Measurements from ENCODE around the gene DNAI2. TPM values are rescaled to one million over a fixed set of nuclear protein-coding genes. Genes with fewer than 3 reads are reported as not detected.

The DNAI2 gene
- total RNA-seq, 1 experiment from 2014 or later: not detected

GRCh38 chr17:74326506-74326905 is 52.5 kb downstream of the DNAI2 start:
- BruUV-seq (replicated peaks): no TSS peak
- ATAC-seq (no peak), DNase-seq (no peak)
- H4K20me1 ChIP-seq (ENCODE audit: low read length): no peaks in the 10 kb centered on the region
- H3K9ac ChIP-seq (ENCODE audit: low read length): no peak overlapping the region
- POLR2A ChIA-PET (ENCODE audit: unreplicated experiment): no interaction called here
- no peaks in the 10 kb centered on the region for H3K4me1 ChIP-seq (ENCODE audit: insufficient read depth, low read length)
- CTCF ChIA-PET: no interaction called here
- no peak overlapping the region for H3K4me3 ChIP-seq (ENCODE audit: low read length)
- intact Hi-C loops (cut with micrococcal nuclease): no loop called here
- H3K27me3 ChIP-seq (ENCODE audit: low read length): peaks cover 56% of the 10 kb centered on the region
- no peaks in the 10 kb centered on the region for H3K36me3 ChIP-seq (ENCODE audit: low read depth, low read length)
- H3K9me2 ChIP-seq (replicated peaks; ENCODE audit: low read length): no peaks in the 10 kb centered on the region
- no peak overlapping the region for H3K4me2 ChIP-seq (ENCODE audit: low read length)
- no peaks in the 10 kb centered on the region for H3K9me3 ChIP-seq (ENCODE audit: low read length)
- H3K27ac ChIP-seq (ENCODE audit: low read length): no peak overlapping the region
- no peaks in the 10 kb centered on the region for H3F3A ChIP-seq (ENCODE audit: low read length, unreplicated experiment)
- no peaks in the 10 kb centered on the region for H3K79me2 ChIP-seq (ENCODE audit: low read length)
- TF ChIP-seq, protein P1, sequence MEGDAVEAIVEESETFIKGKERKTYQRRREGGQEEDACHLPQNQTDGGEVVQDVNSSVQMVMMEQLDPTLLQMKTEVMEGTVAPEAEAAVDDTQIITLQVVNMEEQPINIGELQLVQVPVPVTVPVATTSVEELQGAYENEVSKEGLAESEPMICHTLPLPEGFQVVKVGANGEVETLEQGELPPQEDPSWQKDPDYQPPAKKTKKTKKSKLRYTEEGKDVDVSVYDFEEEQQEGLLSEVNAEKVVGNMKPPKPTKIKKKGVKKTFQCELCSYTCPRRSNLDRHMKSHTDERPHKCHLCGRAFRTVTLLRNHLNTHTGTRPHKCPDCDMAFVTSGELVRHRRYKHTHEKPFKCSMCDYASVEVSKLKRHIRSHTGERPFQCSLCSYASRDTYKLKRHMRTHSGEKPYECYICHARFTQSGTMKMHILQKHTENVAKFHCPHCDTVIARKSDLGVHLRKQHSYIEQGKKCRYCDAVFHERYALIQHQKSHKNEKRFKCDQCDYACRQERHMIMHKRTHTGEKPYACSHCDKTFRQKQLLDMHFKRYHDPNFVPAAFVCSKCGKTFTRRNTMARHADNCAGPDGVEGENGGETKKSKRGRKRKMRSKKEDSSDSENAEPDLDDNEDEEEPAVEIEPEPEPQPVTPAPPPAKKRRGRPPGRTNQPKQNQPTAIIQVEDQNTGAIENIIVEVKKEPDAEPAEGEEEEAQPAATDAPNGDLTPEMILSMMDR (conservative IDR thresholded peaks at IDR 0.05; ENCODE audit: low read depth, low read length): no peak
- no peak for TF ChIP-seq EZH2phosphoT487 (IDR thresholded peaks at IDR 0.05; ENCODE audit: borderline replicate concordance, low read length)
- no peak for TF ChIP-seq EZH2 (IDR thresholded peaks at IDR 0.05; ENCODE audit: low read length, unreplicated experiment)
- H2AFZ ChIP-seq (ENCODE audit: low read length): no peak overlapping the region

- DNase-seq (no peak), ATAC-seq (no peak)
- TF ChIP-seq EZH2phosphoT487 (IDR thresholded peaks at IDR 0.05; ENCODE audit: borderline replicate concordance, low read length) (no peak), EZH2 (IDR thresholded peaks at IDR 0.05; ENCODE audit: low read length, unreplicated experiment) (no peak)
- TF ChIP-seq, protein P1 (conservative IDR thresholded peaks at IDR 0.05; ENCODE audit: low read depth, low read length): no peak
- Histone ChIP-seq H3K27me3 (ENCODE audit: low read length) (peaks cover 43% of the 10 kb centered on the region), H4K20me1 (ENCODE audit: low read length) (no peaks in the 10 kb centered on the region), H3K27ac (ENCODE audit: low read length) (no peak overlapping the region), H3F3A (ENCODE audit: low read length, unreplicated experiment) (no peaks in the 10 kb centered on the region), H3K36me3 (ENCODE audit: low read depth, low read length) (no peaks in the 10 kb centered on the region), H3K4me2 (ENCODE audit: low read length) (no peak overlapping the region), H3K9ac (ENCODE audit: low read length) (no peak overlapping the region), H3K9me2 (replicated peaks; ENCODE audit: low read length) (no peaks in the 10 kb centered on the region), H2AFZ (ENCODE audit: low read length) (no peak overlapping the region), H3K4me3 (ENCODE audit: low read length) (no peak overlapping the region), H3K79me2 (ENCODE audit: low read length) (no peaks in the 10 kb centered on the region), H3K4me1 (ENCODE audit: insufficient read depth, low read length) (no peaks in the 10 kb centered on the region), H3K9me3 (ENCODE audit: low read length) (no peaks in the 10 kb centered on the region)
- intact Hi-C loops (cut with micrococcal nuclease): no loop called here
- no TSS peak for BruUV-seq (replicated peaks)
- CTCF ChIA-PET: no interaction called here
- POLR2A ChIA-PET (ENCODE audit: unreplicated experiment): no interaction called here
Measured at GRCh38 chr17:74328487-74328886, 54.5 kb downstream of the DNAI2 start.

GRCh38 chr17:74329378-74329777 is 55.3 kb downstream of the DNAI2 start:
- H3K9me2 ChIP-seq (replicated peaks; ENCODE audit: low read length): no peaks in the 10 kb centered on the region
- H3K9ac ChIP-seq (ENCODE audit: low read length): no peak overlapping the region
- H3K9me3 ChIP-seq (ENCODE audit: low read length): no peaks in the 10 kb centered on the region
- H3K27me3 ChIP-seq (ENCODE audit: low read length): peaks cover 40% of the 10 kb centered on the region
- H2AFZ ChIP-seq (ENCODE audit: low read length): no peak overlapping the region
- no peaks in the 10 kb centered on the region for H4K20me1 ChIP-seq (ENCODE audit: low read length)
- H3K36me3 ChIP-seq (ENCODE audit: low read depth, low read length): no peaks in the 10 kb centered on the region
- no peak overlapping the region for H3K4me2 ChIP-seq (ENCODE audit: low read length)
- intact Hi-C loops (cut with micrococcal nuclease): no loop called here
- H3K4me1 ChIP-seq (ENCODE audit: insufficient read depth, low read length): no peaks in the 10 kb centered on the region
- no TSS peak for BruUV-seq (replicated peaks)
- no peak overlapping the region for H3K4me3 ChIP-seq (ENCODE audit: low read length)
- no peaks in the 10 kb centered on the region for H3F3A ChIP-seq (ENCODE audit: low read length, unreplicated experiment)
- POLR2A ChIA-PET (ENCODE audit: unreplicated experiment): interaction anchor here (0.7 kb wide), 1 partner anchor 8 kb away, joined by 3 read pairs; no protein-coding TSS in a partner anchor
- DNase-seq (no peak), ATAC-seq (no peak)
- H3K27ac ChIP-seq (ENCODE audit: low read length): no peak overlapping the region
- H3K79me2 ChIP-seq (ENCODE audit: low read length): no peaks in the 10 kb centered on the region
- TF ChIP-seq, protein P1 (conservative IDR thresholded peaks at IDR 0.05; ENCODE audit: low read depth, low read length): no peak
- TF ChIP-seq EZH2 (IDR thresholded peaks at IDR 0.05; ENCODE audit: low read length, unreplicated experiment) (no peak), EZH2phosphoT487 (IDR thresholded peaks at IDR 0.05; ENCODE audit: borderline replicate concordance, low read length) (no peak)
- CTCF ChIA-PET: no interaction called here
